NCI-H128 (cell line): ENCODE measurements around the gene FCGBP.

Experiments used
- DNase-seq: peaks from one replicate; lab custom pipeline; 2025; ENCODE audit not compliant: unreplicated experiment; lab: John Stamatoyannopoulos, UW

FCGBP gene

GRCh38 chr19:39949026-39949747 is 14.8 kb upstream of the FCGBP start:
- no peak for DNase-seq

GRCh38 chr19:39946532-39946931 is 12.1 kb upstream of the FCGBP start:
- DNase-seq: no peak

- DNase-seq: no peak
Observed at GRCh38 chr19:39943586-39943985, 9.2 kb upstream of the FCGBP start.

GRCh38 chr19:39942366-39942730 is 7.9 kb upstream of the FCGBP start:
- DNase-seq: no peak

GRCh38 chr19:39941615-39942365 is 7.4 kb upstream of the FCGBP start:
- DNase-seq: no peak

GRCh38 chr19:39941151-39941550 is 6.7 kb upstream of the FCGBP start:
- no peak for DNase-seq

- DNase-seq: no peak
Observed at GRCh38 chr19:39940221-39940833, 5.9 kb upstream of the FCGBP start.

- DNase-seq: no peak
Observed at GRCh38 chr19:39939556-39939955, 5.1 kb upstream of the FCGBP start.

- DNase-seq: no peak
Observed at GRCh38 chr19:39937787-39938186, 3.4 kb upstream of the FCGBP start.

GRCh38 chr19:39937094-39937720 is 2.8 kb upstream of the FCGBP start:
- DNase-seq: no peak

GRCh38 chr19:39936622-39937021 is 2.2 kb upstream of the FCGBP start:
- DNase-seq: no peak

GRCh38 chr19:39936020-39936419 is 1.6 kb upstream of the FCGBP start:
- no peak for DNase-seq

- DNase-seq: no peak
Observed at GRCh38 chr19:39935364-39935661, 879 bp upstream of the FCGBP start.

- DNase-seq: no peak
Observed at GRCh38 chr19:39929750-39930149, 4.7 kb downstream of the FCGBP start.

- DNase-seq: no peak
Observed at GRCh38 chr19:39928357-39928725, 6.1 kb downstream of the FCGBP start.

GRCh38 chr19:39927524-39928356 is 6.7 kb downstream of the FCGBP start:
- no peak for DNase-seq

- no peak for DNase-seq
Observed at GRCh38 chr19:39927076-39927475, 7.4 kb downstream of the FCGBP start.

- no peak for DNase-seq
Observed at GRCh38 chr19:39926170-39926760, 8.2 kb downstream of the FCGBP start.

GRCh38 chr19:39924952-39925351 is 9.5 kb downstream of the FCGBP start:
- no peak for DNase-seq

- DNase-seq: no peak
Observed at GRCh38 chr19:39924389-39924788, 10.0 kb downstream of the FCGBP start.

GRCh38 chr19:39923862-39924261 is 10.6 kb downstream of the FCGBP start:
- no peak for DNase-seq
